HG02798 (cell line): ENCODE data around the gene WNK2.
"Not testable (repeated sequence)": the region's sequence is repeated elsewhere in the genome, so short reads cannot be mapped to it uniquely, and the experiment has no call there.

Experiments
- ATAC-seq: cut with Tn5 transposase; IDR thresholded peaks from one replicate; pipeline ENCODE4 v1.9.1; 2021; ENCODE audit warnings: mild to moderate bottlenecking; ENCODE audit not compliant: unreplicated experiment, poor library complexity

WNK2 gene

DNA sequence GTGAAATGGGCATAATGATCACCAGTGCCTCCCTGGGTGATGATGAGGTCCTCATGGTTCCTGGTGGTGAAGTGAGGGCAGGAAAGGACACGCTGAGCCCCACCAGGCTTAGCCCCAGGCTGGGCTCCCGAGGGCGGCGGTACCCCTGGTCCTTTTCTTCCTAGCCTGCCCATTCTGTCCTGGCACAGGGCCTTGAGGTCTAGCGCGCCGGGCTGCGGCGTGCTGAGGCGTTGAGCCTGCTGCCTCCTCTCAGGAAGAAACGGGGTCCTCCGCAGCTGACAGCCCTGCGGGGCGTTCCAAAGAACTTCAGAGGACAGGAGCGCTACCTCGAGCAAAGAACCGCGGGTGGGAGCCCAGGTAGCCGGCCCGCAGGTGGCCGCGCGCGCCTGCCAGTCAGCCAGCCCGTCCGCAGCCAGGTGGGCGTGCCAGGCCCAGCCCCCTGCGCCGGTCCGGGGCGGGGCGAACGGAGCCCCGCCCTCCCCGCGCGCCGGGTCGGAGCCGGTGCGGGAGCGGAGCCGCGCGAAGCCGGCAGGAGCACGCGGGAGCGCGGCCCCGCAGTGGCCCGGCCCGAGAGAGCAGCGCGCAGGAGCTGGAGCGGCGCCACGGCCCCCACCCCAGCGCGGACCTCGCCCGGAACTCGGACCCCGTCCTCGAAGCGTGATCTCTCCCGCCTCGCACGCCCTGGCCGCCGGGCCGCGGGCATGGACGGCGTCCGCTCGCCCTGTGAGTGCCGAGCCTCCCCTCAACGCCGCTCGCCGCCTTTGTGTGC, at the start of gene WNK2:
TSS of gene WNK2 (plus strand) at position 477 of the 769 bp plus-strand sequence. CDS start 791 bp downstream, outside the sequence.
- no peak for ATAC-seq

DNA sequence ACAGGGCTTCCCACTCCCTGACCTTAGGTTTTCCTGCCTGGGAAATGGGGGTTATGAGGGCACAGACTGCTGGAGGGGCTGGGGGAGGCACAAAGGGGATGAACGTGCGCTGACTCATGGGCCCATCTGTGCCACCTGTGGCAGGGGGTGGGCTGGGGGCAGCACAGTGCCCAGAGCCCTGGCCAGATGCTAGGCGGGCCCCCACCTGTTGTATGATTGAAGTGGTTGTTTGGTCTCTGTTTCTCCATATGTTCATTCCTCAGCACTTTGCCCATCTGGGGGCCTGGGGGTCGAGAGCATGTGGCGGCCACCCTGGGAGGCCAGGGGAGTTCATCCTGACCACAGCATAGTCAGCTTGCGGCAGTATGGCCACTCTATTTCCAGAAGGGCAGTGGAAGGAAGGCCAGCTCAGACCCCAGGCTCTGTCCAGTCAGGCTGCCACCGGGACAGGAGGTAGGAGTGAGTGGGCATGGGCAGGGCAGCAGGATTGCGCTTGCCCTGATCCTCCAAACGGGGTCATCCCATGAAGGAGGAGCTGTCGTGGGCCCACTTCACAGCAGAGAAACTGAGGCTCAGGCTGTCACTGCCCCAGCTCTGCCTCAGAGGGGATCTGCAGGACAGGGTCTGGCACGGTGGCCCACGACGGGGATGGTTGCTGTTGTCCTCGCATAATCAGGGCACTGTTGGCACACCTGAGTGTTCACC, 49.0 kb upstream of the WNK2 start:
- no peak for ATAC-seq

DNA sequence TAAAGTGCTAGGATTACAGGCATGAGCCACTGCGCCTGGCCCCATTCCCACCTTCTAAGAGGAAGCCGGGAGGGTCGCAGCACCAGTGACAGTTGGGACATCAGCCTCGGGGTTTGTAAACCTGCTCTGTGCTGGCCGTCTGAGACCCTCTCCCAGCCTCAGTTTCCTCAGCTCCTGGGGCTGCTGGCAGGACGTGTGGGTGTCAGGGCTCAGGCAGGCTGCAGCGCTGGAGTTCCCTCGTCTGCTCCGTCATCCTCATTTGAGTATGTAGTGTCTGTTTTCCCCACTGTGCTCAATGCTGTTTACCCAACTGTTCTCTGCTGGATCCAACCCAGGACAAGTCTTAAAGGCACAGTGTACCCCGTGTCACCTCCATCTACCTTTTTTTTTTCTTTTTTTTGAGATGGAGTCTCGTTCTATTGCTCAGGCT, 47.9 kb upstream of the WNK2 start:
- ATAC-seq: no peak

DNA sequence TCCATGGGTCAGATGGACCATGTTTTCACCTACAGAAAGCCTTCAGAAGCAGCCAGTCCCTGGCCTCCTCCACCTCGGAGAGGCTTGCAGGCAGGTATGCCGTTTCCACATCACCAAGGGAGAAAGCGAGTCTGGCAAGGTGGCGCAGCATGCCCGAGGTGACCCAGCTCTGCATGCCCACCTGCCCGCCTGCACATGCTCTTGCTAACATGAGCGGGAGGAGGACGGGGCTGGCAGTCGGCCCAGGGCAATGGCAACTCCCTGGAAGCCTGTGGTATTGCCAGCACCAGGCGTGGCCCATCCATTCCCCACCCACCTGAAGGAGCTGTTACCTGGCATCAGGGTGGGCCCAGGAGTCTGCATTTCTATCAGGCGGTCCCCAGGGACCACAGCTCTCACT, 46.6 kb upstream of the WNK2 start:
- no peak for ATAC-seq

GRCh38 chr9:93138171-93138764, 45.7 kb upstream of the WNK2 start:
- ATAC-seq: no peak

DNA sequence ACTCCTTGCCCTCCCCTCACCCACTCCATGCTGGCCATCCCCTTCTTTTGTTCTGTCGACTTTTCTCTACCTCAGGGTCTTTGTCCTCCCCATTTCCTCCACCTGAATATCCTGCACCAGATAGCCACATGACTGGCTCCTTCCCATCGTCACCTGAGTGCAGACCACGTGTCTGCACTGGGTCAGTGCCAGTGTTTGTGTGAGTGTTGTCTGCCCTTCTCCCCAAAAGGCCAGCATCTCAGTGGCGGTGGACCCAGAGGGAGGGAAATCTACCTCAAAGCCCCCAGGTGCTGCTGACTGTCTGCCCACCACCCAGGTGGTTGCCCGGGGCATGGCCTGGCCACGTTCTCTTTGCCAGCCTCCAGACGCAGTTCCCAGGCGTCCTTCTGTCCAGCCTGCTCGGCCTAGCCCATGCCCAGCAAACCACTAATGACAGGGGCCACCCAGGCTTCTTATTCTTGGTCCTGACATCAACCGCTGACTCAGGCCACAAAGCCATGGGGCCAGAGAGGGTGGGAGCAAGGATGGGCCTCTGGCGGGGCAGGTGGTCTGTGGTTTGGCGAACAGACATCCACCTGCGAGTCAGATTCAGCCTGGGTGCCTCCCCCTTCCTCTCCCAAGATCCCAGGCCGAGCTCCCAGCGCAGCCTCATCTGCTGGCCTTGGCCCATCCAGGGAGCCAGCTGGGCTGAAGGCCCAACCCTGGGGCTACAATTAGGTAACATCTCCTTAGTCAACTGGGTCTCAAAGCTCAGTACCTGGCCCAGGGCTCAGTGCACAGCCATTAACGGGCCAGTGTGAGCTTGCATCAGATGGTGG, 44.4 kb upstream of the WNK2 start:
- no peak for ATAC-seq

- no peak for ATAC-seq
Measured at GRCh38 chr9:93141771-93142483, 42.0 kb upstream of the WNK2 start.

GRCh38 chr9:93143830-93144530, 40.0 kb upstream of the WNK2 start:
- ATAC-seq: no peak

DNA sequence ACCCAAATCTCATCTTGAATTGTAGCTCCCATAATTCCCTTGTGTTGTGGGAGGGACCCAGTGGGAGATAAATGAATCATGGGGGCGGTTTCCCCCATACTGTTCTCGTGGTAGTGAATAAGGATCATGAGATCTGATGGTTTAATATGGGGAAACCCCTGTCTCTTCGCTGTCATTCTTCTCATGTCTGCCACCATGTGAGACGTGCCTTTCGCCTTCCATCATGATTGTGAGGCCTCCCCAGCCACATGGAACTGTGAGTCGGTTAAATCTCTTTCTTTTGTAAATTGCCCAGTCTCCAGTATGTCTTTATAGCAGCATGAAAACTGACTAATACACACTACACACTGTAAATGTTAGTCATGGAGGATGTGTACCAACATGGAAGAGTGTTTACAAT, 37.2 kb upstream of the WNK2 start:
- ATAC-seq: not testable (repeated sequence)

GRCh38 chr9:93147632-93148031, 36.3 kb upstream of the WNK2 start:
- ATAC-seq: no peak

DNA sequence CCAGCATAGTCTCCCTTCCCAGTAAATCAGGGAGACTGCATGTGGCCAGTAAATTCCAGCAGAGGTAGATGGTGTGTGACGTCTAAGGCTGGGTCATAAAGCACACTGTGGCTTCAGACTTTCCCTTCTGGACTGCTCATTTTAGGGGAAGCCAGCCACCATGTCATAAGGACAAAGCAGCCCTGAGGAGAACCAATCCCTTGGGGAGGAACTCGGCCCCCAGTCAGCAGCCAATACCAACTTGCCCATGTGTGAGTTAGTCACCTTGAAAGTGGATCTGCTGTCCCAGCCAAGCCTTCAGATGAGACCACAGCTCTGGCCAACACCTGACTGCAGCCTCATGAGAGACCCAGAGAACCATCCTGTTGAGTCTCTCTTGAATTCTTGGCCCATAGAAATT, 35.2 kb upstream of the WNK2 start:
- ATAC-seq: no peak

GRCh38 chr9:93149361-93149760, 34.6 kb upstream of the WNK2 start:
- ATAC-seq: no peak

GRCh38 chr9:93151097-93151784, 32.7 kb upstream of the WNK2 start:
- no peak for ATAC-seq

DNA sequence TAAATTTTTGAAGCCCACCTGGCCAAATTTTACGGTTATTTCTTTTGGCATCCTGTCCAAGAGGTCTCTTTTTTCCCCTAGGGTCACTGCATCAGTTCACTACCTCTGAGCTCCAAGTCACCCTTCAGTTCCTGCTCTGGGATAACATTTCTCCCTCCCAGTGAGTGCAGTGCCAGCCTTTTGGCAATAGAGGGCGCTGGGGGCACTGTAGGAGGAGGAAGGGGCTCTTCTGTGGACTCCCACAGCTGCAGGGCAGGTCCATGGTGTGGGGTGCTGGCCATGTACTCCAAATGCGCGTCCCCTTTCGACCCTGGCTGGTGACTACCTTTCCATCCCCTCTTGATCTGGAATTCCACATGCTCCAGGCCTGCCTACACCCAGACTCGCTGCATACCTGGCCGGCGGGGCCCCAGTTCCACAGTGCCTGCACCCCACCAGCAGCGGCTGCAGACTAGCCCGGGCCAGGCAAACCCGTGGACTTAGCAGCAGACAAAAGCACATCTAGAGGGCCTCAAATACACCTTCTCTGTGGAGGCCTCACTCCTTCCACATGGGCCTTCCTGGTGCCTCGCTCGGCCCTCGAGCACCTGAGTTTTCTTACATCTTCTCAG, 29.5 kb upstream of the WNK2 start:
- ATAC-seq: no peak

- no peak for ATAC-seq
Measured at GRCh38 chr9:93155716-93156474, 28.0 kb upstream of the WNK2 start.

- ATAC-seq: no peak
Measured at GRCh38 chr9:93156475-93157008, 27.4 kb upstream of the WNK2 start.
